HUES64 (cell line): ENCODE results near the gene OLFML1.

Experiments
- H3K27ac ChIP-seq: 2 replicates; pipeline ENCODE4 v1.7.0; 2013; ENCODE audit warnings: low read depth, low read length, inconsistent platforms
- H3K27me3 ChIP-seq: 2 replicates; pipeline ENCODE4 v1.6.1; 2013; ENCODE audit warnings: mild to moderate bottlenecking, low read length; ENCODE audit not compliant: insufficient read depth
- H3K36me3 ChIP-seq: 2 replicates; pipeline ENCODE4 v1.6.1; 2013; ENCODE audit warnings: mild to moderate bottlenecking, low read length; ENCODE audit not compliant: insufficient read depth
- H3K4me1 ChIP-seq: 2 replicates; pipeline ENCODE4 v1.6.1; 2013; ENCODE audit warnings: mild to moderate bottlenecking, low read length, moderate library complexity; ENCODE audit not compliant: insufficient read depth
- H3K4me3 ChIP-seq: 2 replicates; pipeline ENCODE4 v1.5.1; 2013; ENCODE audit warnings: mild to moderate bottlenecking, low read length, moderate library complexity
- H3K9ac ChIP-seq: 2 replicates; pipeline ENCODE4 v1.6.1; 2013; ENCODE audit warnings: mild to moderate bottlenecking, low read depth, low read length
- H3K9me3 ChIP-seq: 2 replicates; pipeline ENCODE4 v1.6.1; 2013; ENCODE audit warnings: low read depth, low read length; ENCODE audit not compliant: insufficient read depth
- WGBS: fragments of 150-250, 120-280 bp; methylation state at CpG from one replicate; pipeline ENCODE4 v1.1.7; 2013; ENCODE audit warnings: missing lambda C conversion rate; 5-methylcytosine and 5-hydroxymethylcytosine counted together

OLFML1 gene

DNA sequence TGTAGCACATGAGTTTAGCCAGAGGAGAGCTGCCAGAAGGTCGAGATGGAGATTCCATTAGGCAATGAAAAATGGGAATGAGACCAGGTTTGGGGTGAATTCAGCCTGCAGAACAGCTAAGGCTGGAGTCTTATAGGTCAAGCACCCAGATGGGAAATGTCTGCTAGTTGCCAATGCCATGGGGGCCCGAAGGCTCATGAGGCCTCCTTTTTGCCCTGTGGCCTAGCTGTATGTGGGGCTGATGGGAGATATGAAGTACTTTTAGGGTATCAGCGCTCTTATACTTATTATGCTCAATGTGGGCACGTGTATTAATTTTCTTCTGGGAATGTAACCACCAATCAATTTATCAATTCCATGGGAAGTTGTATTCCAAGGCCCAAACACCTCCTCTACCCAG is 37.2 kb downstream of the OLFML1 start:
- H3K36me3 ChIP-seq = no peaks in the 10 kb centered on the region
- no peaks in the 10 kb centered on the region for H3K9me3 ChIP-seq
- no peaks in the 10 kb centered on the region for H3K27me3 ChIP-seq
- WGBS = 95% methylated on average over 4 of the region's 4 CpGs
- no peak overlapping the region for H3K27ac ChIP-seq
- no peak overlapping the region for H3K9ac ChIP-seq
- no peaks in the 10 kb centered on the region for H3K4me1 ChIP-seq
- no peak overlapping the region for H3K4me3 ChIP-seq

DNA sequence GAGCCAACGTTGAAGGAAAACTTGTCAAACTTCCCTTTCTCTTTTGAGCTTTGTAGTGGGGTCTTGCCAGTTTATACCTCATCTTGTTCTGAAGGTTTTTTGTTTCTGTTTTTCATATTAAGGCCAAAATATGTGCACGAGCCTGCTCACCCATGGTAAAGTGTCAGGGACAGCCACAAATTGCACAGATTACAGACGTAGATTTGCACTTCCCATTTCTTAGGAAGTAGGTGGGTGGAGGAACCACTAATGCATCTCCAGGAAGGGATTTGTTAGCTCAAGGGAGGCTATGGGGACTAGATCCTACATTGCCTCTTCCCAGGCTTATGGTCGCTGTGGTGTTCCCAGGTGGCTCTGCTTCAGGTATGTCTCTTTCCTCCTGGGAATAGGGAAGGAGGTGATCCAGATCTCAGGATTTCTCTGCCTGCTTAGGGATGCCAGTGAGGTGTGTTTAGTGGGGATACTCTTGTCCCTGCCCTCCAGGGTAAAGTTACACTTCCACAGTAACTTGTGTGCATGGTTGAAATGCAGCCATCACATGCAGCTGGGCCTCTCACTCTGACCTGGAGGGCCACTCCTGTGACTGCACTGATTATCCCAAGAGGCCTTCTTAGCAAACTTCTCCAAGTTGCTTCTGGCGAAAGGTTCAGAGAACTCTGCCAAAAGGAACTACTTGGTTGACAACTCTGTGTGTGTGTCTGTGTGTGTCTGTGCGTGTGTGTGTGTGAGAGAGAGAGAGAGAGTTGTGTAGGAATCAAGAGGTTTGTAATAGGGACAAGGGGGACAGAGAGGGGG is 38.3 kb downstream of the OLFML1 start:
- Histone ChIP-seq H3K27ac (no peak overlapping the region), H3K36me3 (no peaks in the 10 kb centered on the region), H3K9ac (no peak overlapping the region), H3K9me3 (no peaks in the 10 kb centered on the region), H3K4me3 (no peak overlapping the region), H3K27me3 (no peaks in the 10 kb centered on the region), H3K4me1 (no peaks in the 10 kb centered on the region)
- 95% methylated on average over 6 of the region's 6 CpGs for WGBS

DNA sequence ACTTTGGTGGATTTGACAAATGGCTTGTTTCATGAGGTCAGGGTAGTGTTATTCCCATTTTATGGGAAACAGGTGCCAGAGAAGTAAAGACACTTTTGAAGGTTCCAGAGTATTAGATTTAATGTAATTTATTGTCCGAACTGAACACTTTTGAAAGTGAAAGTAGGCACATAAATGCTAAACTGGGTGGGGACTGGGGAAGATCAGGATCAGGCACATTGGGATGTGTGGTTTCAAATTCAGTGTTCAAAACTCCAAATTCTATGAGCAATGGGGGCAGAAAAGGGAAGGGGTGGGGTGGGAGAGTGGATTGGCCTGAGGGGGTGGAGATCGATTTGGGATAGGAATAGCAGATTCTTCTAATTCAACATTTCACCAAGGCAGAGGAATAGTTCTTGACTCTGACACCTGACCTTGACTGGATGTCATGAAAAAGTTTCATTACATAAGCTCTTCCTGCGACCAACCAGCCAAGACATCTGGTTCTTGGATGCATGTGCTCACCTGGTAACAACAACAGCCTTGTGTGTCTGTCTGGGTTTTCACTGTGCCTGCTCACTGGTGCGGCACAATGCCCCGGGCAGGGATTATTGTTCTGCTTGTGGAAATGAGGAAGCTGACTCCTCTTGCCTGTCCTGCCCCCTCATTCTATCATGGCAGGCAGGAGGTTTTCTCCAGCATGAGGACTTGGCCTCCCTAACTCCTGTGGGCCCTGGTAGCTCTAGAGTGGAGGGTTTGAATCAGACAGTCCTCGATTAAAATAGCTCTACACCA is 39.3 kb downstream of the OLFML1 start:
- 93% methylated on average over 6 of the region's 6 CpGs for WGBS
- Histone ChIP-seq H3K27me3 (no peaks in the 10 kb centered on the region), H3K9ac (no peak overlapping the region), H3K4me3 (no peak overlapping the region), H3K27ac (no peak overlapping the region), H3K36me3 (no peaks in the 10 kb centered on the region), H3K9me3 (no peaks in the 10 kb centered on the region), H3K4me1 (no peaks in the 10 kb centered on the region)

DNA sequence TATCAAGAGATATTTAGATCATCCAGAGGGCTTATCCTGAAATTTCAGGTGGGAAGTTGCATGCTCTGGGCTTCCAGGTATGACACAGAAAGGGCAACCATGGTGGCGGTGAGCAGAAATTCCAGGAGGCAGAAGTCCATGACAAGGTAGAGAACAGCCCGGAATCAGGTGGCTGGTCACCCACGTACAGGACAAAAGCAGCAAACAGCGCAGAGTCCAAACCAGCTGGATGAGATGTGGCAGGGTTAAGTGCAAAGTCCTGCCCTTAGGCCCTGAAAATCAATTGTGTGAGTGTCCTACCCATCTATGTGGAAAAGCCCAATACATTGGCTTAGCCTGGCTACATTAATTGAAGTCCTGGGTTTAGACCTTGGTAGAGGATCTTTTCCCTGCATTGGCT is 40.1 kb downstream of the OLFML1 start:
- Histone ChIP-seq H3K27ac (no peak overlapping the region), H3K27me3 (no peaks in the 10 kb centered on the region), H3K4me3 (no peak overlapping the region), H3K4me1 (no peaks in the 10 kb centered on the region), H3K9me3 (no peaks in the 10 kb centered on the region), H3K36me3 (no peaks in the 10 kb centered on the region), H3K9ac (no peak overlapping the region)
- WGBS = 92% methylated on average over 4 of the region's 4 CpGs

DNA sequence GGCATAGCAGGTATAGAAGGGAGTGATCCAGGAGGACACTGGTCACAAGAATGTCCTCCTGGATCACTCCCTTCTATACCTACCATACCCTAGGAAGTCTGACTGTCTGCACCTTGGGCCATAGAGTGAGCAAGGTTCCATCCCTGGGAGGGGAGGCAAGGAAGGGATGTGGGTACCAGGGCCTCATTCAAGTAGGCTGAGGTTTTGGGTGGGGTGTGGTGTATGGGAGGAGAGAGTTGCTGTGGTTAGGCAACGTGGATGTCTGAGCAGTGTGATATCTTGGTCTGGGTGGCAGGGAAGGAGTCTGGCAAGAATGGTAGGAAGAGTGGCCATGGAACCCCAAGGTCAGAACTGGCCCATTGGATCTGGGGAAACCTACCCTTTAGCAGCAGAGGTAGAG is 41.7 kb downstream of the OLFML1 start:
- Histone ChIP-seq H3K9me3 (no peaks in the 10 kb centered on the region), H3K27ac (no peak overlapping the region), H3K4me3 (no peak overlapping the region), H3K27me3 (no peaks in the 10 kb centered on the region), H3K4me1 (no peaks in the 10 kb centered on the region), H3K36me3 (no peaks in the 10 kb centered on the region), H3K9ac (no peak overlapping the region)
- 87% methylated on average over 1 of the region's 1 CpG for WGBS

DNA sequence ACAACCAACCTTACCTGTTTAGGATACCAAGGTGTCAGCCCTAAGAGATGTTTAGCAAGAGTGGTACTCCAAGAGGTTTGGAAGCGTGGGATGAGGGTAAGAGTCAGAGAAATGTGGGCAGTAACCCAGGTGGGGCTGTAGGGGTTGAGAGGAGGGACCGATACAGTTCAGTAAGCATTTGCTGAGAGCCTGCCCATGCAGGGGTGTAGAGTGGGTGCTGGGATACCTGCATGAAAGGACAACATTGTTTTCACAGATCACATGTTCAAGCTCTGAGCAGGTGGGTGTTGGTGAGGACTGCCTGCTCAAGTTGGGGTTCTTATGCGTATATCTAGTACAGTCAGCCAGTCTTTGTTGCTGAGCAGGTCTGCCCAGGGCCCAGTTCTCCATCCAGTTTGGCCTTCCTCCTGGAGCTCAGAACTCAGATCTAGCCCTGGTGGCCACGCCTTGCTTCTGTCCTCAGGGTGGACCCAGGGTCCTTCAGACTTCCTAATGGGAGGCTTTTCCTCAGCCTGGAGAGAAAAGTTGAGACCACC is 43.3 kb downstream of the OLFML1 start:
- H3K4me1 ChIP-seq = no peaks in the 10 kb centered on the region
- H3K9ac ChIP-seq = no peak overlapping the region
- no peaks in the 10 kb centered on the region for H3K27me3 ChIP-seq
- 93% methylated on average over 4 of the region's 4 CpGs for WGBS
- H3K36me3 ChIP-seq = no peaks in the 10 kb centered on the region
- no peaks in the 10 kb centered on the region for H3K9me3 ChIP-seq
- H3K27ac ChIP-seq = no peak overlapping the region
- H3K4me3 ChIP-seq = no peak overlapping the region

DNA sequence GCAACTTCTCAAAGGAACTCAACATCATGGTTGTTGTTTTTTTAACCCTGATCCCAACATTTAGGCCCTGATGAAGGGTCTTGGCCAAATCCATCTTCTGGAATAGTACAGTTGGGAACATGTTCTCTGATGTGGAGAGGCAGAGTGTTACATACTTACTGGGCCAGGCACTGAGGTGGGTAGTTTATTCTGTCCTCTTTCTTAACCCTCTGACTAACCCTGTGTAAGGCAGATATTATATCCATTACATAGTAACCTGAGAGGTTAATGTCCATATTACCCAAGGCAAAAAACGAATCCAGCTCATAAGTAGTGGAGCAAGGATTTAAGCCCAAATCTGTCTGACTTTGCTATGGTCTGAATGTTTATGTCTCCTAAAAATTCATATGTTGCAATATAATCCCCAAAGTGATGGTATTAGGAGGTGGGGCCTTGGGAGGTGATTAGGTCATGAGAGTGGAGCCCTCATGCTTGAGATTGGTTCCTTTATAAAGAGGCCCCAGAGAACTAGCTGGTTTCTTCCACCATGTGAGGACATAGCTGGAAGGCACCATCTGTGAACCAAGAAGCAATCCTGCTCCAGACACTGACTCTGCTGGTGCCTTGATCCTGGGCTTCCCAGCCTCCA is 44.8 kb downstream of the OLFML1 start:
- Histone ChIP-seq H3K27ac (no peak overlapping the region), H3K4me1 (no peaks in the 10 kb centered on the region), H3K9ac (no peak overlapping the region), H3K27me3 (no peaks in the 10 kb centered on the region), H3K36me3 (no peaks in the 10 kb centered on the region), H3K4me3 (no peak overlapping the region), H3K9me3 (no peaks in the 10 kb centered on the region)
- WGBS = 69% methylated on average over 1 of the region's 1 CpG

DNA sequence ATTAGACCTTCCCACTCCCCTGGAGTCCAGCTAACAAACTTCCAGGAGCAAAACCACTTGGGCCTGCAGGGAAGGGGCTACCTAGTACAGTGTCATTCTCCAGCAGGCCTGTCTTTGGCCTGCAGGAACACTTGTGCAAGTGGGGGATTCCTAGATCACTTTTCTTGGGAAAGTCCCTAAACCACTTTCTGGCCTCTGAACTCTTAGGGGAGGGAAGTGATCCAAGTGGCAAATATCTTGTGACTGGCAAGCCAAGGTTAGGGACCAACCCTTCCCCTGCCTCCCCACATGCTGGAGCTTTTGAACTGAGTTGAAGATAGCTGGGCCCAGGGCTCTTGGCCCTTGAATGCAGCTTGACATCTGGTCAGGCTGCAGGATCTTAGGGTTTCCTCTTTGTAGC is 45.7 kb downstream of the OLFML1 start:
- no peaks in the 10 kb centered on the region for H3K9me3 ChIP-seq
- no peaks in the 10 kb centered on the region for H3K27me3 ChIP-seq
- no peaks in the 10 kb centered on the region for H3K4me1 ChIP-seq
- H3K36me3 ChIP-seq = no peaks in the 10 kb centered on the region
- no peak overlapping the region for H3K4me3 ChIP-seq
- H3K9ac ChIP-seq = no peak overlapping the region
- no peak overlapping the region for H3K27ac ChIP-seq

DNA sequence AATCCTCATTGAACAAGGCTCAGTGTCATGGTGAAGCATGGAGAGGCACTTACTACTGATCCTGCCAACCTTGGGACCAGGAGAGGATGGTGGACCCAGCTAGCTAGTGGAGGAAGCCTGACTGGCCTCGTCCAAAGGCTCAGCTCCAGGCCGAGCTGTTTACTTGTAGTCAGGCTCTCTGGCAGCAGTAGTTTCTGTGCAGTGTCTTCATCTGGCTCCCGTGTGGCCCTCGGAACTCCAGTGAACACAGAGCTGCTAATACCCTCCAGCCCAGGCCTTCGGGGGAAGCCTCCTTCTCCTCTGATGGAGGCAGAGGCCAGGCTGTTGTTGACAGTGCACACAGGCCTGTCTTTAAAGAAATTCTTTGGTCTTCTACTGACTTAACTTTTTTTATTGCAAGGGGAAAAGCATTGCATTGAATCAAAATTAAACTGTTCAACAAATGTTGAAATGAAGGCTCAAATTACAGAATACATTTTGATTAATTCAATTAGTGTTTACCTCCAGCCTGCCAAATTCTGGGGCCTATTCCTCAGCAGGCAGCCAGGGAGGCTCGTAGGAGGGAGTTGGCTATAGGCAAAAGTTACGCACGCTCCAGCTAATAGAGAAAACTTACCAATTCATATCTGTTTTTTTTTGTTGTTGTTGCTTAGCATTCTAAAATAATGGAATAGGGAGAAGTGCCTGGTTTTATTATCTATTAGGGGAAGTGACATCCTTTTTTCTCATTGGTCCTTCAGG is 47.3 kb downstream of the OLFML1 start:
- WGBS = 88% methylated on average over 8 of the region's 8 CpGs
- H3K9ac ChIP-seq = no peak overlapping the region
- H3K27ac ChIP-seq = no peak overlapping the region
- H3K9me3 ChIP-seq = no peaks in the 10 kb centered on the region
- no peaks in the 10 kb centered on the region for H3K27me3 ChIP-seq
- no peak overlapping the region for H3K4me3 ChIP-seq
- no peaks in the 10 kb centered on the region for H3K4me1 ChIP-seq
- no peaks in the 10 kb centered on the region for H3K36me3 ChIP-seq

DNA sequence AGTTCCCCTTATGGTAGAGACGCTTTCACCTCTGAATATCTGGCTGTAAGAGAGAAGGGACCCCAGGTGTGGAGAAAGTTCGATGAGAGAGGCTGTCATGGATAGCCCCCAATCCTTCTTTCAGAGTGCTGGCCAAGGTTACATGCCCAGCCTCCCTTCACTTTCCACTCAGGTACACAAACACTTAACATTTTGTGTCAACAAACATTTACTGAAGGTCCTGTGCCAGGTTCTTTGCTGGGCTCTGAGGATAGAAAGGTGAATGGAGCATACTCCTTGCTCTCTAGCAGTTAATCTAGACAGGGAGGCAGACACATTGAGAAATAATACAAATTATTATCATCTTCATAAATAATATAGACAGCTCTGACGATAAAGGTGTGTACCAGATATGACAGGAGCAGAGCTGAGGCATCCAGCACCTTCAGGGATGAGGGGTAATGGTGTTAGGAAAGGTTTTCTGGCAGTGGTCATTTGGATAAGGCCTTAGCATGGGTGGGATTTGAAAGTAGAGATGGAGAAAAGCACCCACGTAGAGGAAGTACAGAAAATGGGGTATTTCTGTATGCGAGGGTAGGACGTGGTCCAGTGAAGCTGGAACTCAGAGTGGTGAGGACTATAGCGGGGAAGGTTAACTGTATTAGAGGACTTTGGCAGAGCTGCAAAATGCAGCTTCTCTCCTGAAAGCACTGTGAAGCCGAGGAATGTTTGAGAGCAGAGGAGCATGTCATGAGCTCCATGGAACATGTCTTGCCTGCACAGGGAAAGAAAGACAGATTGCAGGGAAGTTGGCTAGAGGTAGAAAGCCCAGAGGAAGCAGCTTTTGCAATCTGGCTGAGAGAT is 48.1 kb downstream of the OLFML1 start:
- no peaks in the 10 kb centered on the region for H3K36me3 ChIP-seq

More for the DNA sequence above, 48.1 kb downstream of the OLFML1 start:
- 91% methylated on average over 8 of the region's 8 CpGs for WGBS
- Histone ChIP-seq H3K4me1 (no peaks in the 10 kb centered on the region), H3K27me3 (no peaks in the 10 kb centered on the region), H3K4me3 (no peak overlapping the region), H3K9ac (no peak overlapping the region), H3K27ac (no peak overlapping the region), H3K9me3 (no peaks in the 10 kb centered on the region)
